ENCODE measurements around the gene MAPKAP1. TPM values are rescaled to one million over a fixed set of nuclear protein-coding genes. Genes with fewer than 3 reads are reported as not detected.

MAPKAP1 gene
- total RNA-seq, 4 donors from 2014 or later: 57.6 to 70.2 (median 68.7) TPM

- H3K4me3 ChIP-seq: no peak overlapping the region
- no peaks in the 10 kb centered on the region for H3K9me3 ChIP-seq
- WGBS: 57% methylated on average over 5 of the region's 5 CpGs
- DNase-seq (ENCODE audit: low spot score in 2 of 2): no peak
- no peak for TF ChIP-seq POLR2A (IDR thresholded peaks at IDR 0.05)
- no peak for TF ChIP-seq EP300 (IDR thresholded peaks at IDR 0.05)
- no peak for TF ChIP-seq POLR2AphosphoS5 (IDR thresholded peaks at IDR 0.05)
- no peak for TF ChIP-seq CTCF (IDR thresholded peaks at IDR 0.05)
- H3K36me3 ChIP-seq: peaks cover 3% of the 10 kb centered on the region
- H3K27ac ChIP-seq: no peak overlapping the region
- no peaks in the 10 kb centered on the region for H3K27me3 ChIP-seq
- H3K4me1 ChIP-seq: peaks cover 15% of the 10 kb centered on the region
Measured at GRCh38 chr9:125509476-125509875, 197.5 kb downstream of the MAPKAP1 start.

- no peak for TF ChIP-seq POLR2A (IDR thresholded peaks at IDR 0.05)
- no peak for TF ChIP-seq POLR2AphosphoS5 (IDR thresholded peaks at IDR 0.05)
- no peak for TF ChIP-seq EP300 (IDR thresholded peaks at IDR 0.05)
- no peak for TF ChIP-seq CTCF (IDR thresholded peaks at IDR 0.05)
- Histone ChIP-seq H3K4me3 (no peak overlapping the region), H3K4me1 (peaks cover 7% of the 10 kb centered on the region), H3K27me3 (no peaks in the 10 kb centered on the region), H3K27ac (no peak overlapping the region), H3K36me3 (peaks cover 3% of the 10 kb centered on the region), H3K9me3 (no peaks in the 10 kb centered on the region)
- WGBS: 100% methylated on average over 2 of the region's 2 CpGs
- DNase-seq (ENCODE audit: low spot score in 2 of 2): no peak
Measured at GRCh38 chr9:125508249-125508648, 198.8 kb downstream of the MAPKAP1 start.

DNA sequence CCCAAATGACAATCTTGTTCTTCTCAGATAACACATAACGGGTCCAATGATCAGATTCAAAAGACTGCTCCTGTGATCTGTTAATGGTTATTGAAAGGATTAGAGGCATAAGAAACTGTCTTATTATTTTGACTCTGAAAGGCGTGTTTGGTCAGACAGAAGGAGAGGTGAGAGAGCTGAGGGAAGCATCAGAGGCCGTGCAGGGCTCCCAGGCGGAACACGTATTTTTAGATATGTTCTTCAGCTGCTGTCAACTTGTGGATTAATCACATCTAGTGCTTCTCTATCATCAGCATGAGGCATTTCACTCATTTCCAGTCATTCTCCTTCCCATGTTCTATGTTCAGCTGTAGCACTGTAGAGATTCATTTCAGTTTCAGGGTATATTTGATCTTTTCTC is 199.8 kb downstream of the MAPKAP1 start:
- Histone ChIP-seq H3K4me3 (no peak overlapping the region), H3K27me3 (no peaks in the 10 kb centered on the region), H3K9me3 (no peaks in the 10 kb centered on the region), H3K4me1 (peaks cover 7% of the 10 kb centered on the region), H3K36me3 (peaks cover 3% of the 10 kb centered on the region), H3K27ac (no peak overlapping the region)
- TF ChIP-seq POLR2AphosphoS5 (IDR thresholded peaks at IDR 0.05) (no peak), CTCF (IDR thresholded peaks at IDR 0.05) (no peak), EP300 (IDR thresholded peaks at IDR 0.05) (no peak), POLR2A (IDR thresholded peaks at IDR 0.05) (no peak)
- no peak for DNase-seq (ENCODE audit: low spot score in 2 of 2)
- WGBS: 96% methylated on average over 5 of the region's 5 CpGs

DNA sequence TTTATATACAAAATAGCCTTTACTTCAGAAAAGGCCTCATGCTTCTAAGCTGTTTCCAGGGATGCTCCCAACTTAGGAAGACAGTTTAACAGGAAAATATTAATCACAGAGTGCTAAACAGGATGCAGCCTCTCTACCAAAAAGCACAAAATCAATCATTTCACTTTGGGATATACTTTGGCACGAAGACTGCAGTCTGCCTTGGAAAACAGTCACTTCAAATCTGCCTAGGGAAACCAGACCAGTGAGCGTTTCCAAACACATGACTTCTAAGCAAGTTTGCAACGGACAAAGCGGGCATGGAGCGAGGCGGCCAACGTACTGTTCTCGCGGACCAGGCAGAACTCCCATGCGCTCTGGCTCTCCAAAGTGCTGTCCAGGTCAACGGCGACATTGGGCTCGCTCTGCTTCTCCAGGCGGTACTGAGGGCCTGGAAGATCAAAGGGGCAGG is 201.0 kb downstream of the MAPKAP1 start:
- Histone ChIP-seq H3K27ac (no peak overlapping the region), H3K9me3 (no peaks in the 10 kb centered on the region), H3K4me3 (no peak overlapping the region), H3K4me1 (peaks cover 7% of the 10 kb centered on the region), H3K27me3 (no peaks in the 10 kb centered on the region), H3K36me3 (peaks cover 3% of the 10 kb centered on the region)
- WGBS: 80% methylated on average over 14 of the region's 14 CpGs
- no peak for TF ChIP-seq POLR2AphosphoS5 (IDR thresholded peaks at IDR 0.05)
- no peak for TF ChIP-seq EP300 (IDR thresholded peaks at IDR 0.05)
- no peak for TF ChIP-seq CTCF (IDR thresholded peaks at IDR 0.05)
- no peak for TF ChIP-seq POLR2A (IDR thresholded peaks at IDR 0.05)
- DNase-seq (ENCODE audit: low spot score in 2 of 2): no peak

GRCh38 chr9:125504616-125505015 is 202.4 kb downstream of the MAPKAP1 start:
- DNase-seq (ENCODE audit: low spot score in 2 of 2): no peak
- TF ChIP-seq POLR2A (IDR thresholded peaks at IDR 0.05) (no peak), POLR2AphosphoS5 (IDR thresholded peaks at IDR 0.05) (no peak), EP300 (IDR thresholded peaks at IDR 0.05) (no peak)
- Histone ChIP-seq H3K27me3 (no peaks in the 10 kb centered on the region), H3K4me1 (peaks cover 6% of the 10 kb centered on the region), H3K27ac (no peak overlapping the region), H3K9me3 (no peaks in the 10 kb centered on the region), H3K4me3 (no peak overlapping the region), H3K36me3 (peaks cover 3% of the 10 kb centered on the region)
- 100% methylated on average over 1 of the region's 1 CpG for WGBS

- DNase-seq (ENCODE audit: low spot score in 2 of 2): no peak
- WGBS: 48% methylated on average over 1 of the region's 1 CpG
- TF ChIP-seq CTCF (IDR thresholded peaks at IDR 0.05): no peak
- no peak for TF ChIP-seq POLR2AphosphoS5 (IDR thresholded peaks at IDR 0.05)
- TF ChIP-seq EP300 (IDR thresholded peaks at IDR 0.05): no peak
- no peak for TF ChIP-seq POLR2A (IDR thresholded peaks at IDR 0.05)
- H3K36me3 ChIP-seq: no peaks in the 10 kb centered on the region
- no peaks in the 10 kb centered on the region for H3K9me3 ChIP-seq
- no peaks in the 10 kb centered on the region for H3K4me1 ChIP-seq
- H3K4me3 ChIP-seq: no peak overlapping the region
- H3K27me3 ChIP-seq: no peaks in the 10 kb centered on the region
- H3K27ac ChIP-seq: no peak overlapping the region
Measured at GRCh38 chr9:125497906-125498305, 209.1 kb downstream of the MAPKAP1 start.

Measured in suprapubic skin (tissue), 4 donors.